ENCODE results near the gene KCTD1. TPM values are rescaled to one million over a fixed set of nuclear protein-coding genes. Genes with fewer than 3 reads are reported as not detected.

The KCTD1 gene
- total RNA-seq, 1 experiment from 2014 or later: 4.1 TPM

DNA sequence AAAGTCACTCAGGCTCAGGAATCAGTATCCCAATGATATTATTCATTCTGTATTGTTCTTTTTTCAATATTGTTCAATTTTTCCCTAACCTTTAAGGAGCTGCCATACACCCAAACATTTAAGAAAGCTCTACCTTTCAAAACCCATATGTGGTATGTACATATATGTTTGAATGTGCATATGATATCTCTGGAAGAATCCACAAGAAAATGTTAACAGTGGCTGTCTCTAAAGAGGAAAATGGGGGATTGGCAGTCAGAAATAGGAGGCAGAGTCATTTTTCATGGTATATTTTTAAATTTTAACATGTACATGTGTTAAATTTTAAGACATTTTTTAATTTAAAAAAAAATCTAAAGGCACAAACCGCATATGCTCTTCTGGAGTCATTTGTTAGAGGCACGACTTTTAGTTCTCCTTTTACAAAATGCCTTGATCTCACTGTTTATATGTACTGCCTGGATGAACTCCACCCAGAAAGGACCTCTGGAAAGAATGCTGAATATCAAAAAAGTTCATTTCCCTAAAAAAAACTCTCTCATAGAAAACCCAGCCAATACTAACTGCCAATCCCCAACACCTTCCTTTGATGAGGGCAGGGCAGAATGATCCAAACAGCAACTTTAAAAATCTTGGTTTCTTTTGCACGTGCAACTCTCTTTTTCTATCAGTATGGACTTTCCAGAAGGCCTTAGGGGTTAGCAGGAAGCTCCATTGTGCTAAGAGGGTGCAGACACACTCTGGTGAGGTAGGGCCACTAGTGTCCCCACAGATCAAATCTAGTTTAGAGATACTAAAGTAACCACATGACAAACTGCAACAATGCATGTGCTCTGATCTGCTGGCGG lies 23.6 kb downstream of the KCTD1 start:
- no peak for DNase-seq (ENCODE audit: low spot score)
- ChIA-PET CTCF (no interaction called here), POLR2A (ENCODE audit: low non-redundant PET) (no interaction called here)
- Histone ChIP-seq H3K4me3 (ENCODE audit: low read depth, low read length, poor library complexity, severe bottlenecking) (no peak overlapping the region), H3K27me3 (replicated peaks; ENCODE audit: insufficient read depth, low read depth, low read length, poor library complexity) (no peaks in the 10 kb centered on the region), H3K36me3 (ENCODE audit: insufficient read depth, low read length, poor library complexity, severe bottlenecking) (no peaks in the 10 kb centered on the region), H3K4me1 (ENCODE audit: insufficient read depth, low read length, poor library complexity, severe bottlenecking) (no peaks in the 10 kb centered on the region), H3K9me3 (ENCODE audit: low read depth, low read length, poor library complexity, severe bottlenecking) (no peaks in the 10 kb centered on the region), H3K27ac (ENCODE audit: low read depth, low read length, poor library complexity, severe bottlenecking) (no peak overlapping the region)
- TF ChIP-seq, protein P1, sequence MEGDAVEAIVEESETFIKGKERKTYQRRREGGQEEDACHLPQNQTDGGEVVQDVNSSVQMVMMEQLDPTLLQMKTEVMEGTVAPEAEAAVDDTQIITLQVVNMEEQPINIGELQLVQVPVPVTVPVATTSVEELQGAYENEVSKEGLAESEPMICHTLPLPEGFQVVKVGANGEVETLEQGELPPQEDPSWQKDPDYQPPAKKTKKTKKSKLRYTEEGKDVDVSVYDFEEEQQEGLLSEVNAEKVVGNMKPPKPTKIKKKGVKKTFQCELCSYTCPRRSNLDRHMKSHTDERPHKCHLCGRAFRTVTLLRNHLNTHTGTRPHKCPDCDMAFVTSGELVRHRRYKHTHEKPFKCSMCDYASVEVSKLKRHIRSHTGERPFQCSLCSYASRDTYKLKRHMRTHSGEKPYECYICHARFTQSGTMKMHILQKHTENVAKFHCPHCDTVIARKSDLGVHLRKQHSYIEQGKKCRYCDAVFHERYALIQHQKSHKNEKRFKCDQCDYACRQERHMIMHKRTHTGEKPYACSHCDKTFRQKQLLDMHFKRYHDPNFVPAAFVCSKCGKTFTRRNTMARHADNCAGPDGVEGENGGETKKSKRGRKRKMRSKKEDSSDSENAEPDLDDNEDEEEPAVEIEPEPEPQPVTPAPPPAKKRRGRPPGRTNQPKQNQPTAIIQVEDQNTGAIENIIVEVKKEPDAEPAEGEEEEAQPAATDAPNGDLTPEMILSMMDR (conservative IDR thresholded peaks at IDR 0.05; ENCODE audit: low read depth, low read length): no peak
- TF ChIP-seq EZH2 (IDR thresholded peaks at IDR 0.05; ENCODE audit: borderline replicate concordance, low read depth, low read length, poor library complexity, severe bottlenecking): no peak
- intact Hi-C loops (cut with micrococcal nuclease; ENCODE audit: unreplicated experiment): no loop called here
- no TSS peak for BruUV-seq (replicated peaks)

DNA sequence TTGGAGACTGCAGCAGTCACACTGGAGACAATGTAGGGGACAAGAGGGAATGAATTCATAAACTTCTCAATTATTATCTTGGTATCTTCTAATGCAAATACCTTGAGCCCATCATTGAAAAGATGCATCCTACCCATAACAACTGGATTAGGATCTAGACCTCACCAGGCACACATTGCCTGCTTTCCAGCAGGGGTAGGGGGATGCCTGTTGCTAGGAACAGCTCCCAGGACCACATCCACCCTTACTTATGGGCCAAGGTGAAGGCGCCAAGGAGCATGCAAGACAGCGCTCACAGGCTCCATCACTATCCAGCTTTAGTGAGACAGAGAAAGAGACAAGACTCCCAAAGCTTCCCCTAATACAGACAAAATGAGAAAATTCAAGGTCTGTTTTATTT lies 24.4 kb downstream of the KCTD1 start:
- ChIA-PET POLR2A (ENCODE audit: low non-redundant PET) (no interaction called here), CTCF (no interaction called here)
- no TSS peak for BruUV-seq (replicated peaks)

DNA sequence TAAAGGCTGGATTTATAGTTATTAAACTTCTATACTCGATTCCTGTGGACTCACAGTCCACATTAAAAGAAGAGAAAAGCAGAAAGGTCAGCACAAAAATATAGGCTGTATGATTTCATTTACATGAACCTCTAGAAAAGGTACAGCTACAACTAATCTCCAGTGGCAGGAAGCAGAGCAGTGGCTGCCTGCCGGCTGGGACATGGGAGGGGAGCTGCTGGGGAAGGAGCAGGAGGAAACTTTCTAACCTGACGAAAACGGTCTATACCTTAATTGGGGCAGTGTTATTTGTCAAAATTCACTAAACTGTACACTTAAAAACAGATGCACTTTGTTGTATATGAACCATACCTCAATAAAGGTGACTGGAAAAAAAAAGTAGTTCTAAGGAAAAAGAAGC lies 26.7 kb downstream of the KCTD1 start:
- BruUV-seq (replicated peaks): no TSS peak
- H3K27me3 ChIP-seq (replicated peaks; ENCODE audit: insufficient read depth, low read depth, low read length, poor library complexity): no peaks in the 10 kb centered on the region
- POLR2A ChIA-PET (ENCODE audit: low non-redundant PET): no interaction called here
- no peaks in the 10 kb centered on the region for H3K4me1 ChIP-seq (ENCODE audit: insufficient read depth, low read length, poor library complexity, severe bottlenecking)
- no peak for DNase-seq (ENCODE audit: low spot score)
- H3K36me3 ChIP-seq (ENCODE audit: insufficient read depth, low read length, poor library complexity, severe bottlenecking): no peaks in the 10 kb centered on the region
- no peak overlapping the region for H3K4me3 ChIP-seq (ENCODE audit: low read depth, low read length, poor library complexity, severe bottlenecking)
- no peaks in the 10 kb centered on the region for H3K9me3 ChIP-seq (ENCODE audit: low read depth, low read length, poor library complexity, severe bottlenecking)
- TF ChIP-seq, protein P1 (conservative IDR thresholded peaks at IDR 0.05; ENCODE audit: low read depth, low read length): no peak
- TF ChIP-seq EZH2 (IDR thresholded peaks at IDR 0.05; ENCODE audit: borderline replicate concordance, low read depth, low read length, poor library complexity, severe bottlenecking): no peak
- H3K27ac ChIP-seq (ENCODE audit: low read depth, low read length, poor library complexity, severe bottlenecking): no peak overlapping the region
- intact Hi-C loops (cut with micrococcal nuclease; ENCODE audit: unreplicated experiment): no loop called here
- CTCF ChIA-PET: no interaction called here

More for the DNA sequence above, 24.4 kb downstream of the KCTD1 start:
- Histone ChIP-seq H3K36me3 (ENCODE audit: insufficient read depth, low read length, poor library complexity, severe bottlenecking) (no peaks in the 10 kb centered on the region), H3K4me1 (ENCODE audit: insufficient read depth, low read length, poor library complexity, severe bottlenecking) (no peaks in the 10 kb centered on the region), H3K27me3 (replicated peaks; ENCODE audit: insufficient read depth, low read depth, low read length, poor library complexity) (no peaks in the 10 kb centered on the region), H3K27ac (ENCODE audit: low read depth, low read length, poor library complexity, severe bottlenecking) (no peak overlapping the region), H3K9me3 (ENCODE audit: low read depth, low read length, poor library complexity, severe bottlenecking) (no peaks in the 10 kb centered on the region), H3K4me3 (ENCODE audit: low read depth, low read length, poor library complexity, severe bottlenecking) (no peak overlapping the region)
- TF ChIP-seq, protein P1 (conservative IDR thresholded peaks at IDR 0.05; ENCODE audit: low read depth, low read length): no peak
- TF ChIP-seq EZH2 (IDR thresholded peaks at IDR 0.05; ENCODE audit: borderline replicate concordance, low read depth, low read length, poor library complexity, severe bottlenecking): no peak
- no peak for DNase-seq (ENCODE audit: low spot score)
- intact Hi-C loops (cut with micrococcal nuclease; ENCODE audit: unreplicated experiment): no loop called here
